NCI-H1105 (cell line): ENCODE results near the gene RPS13.
A peak's percentile ranks its signal among the peaks of the same experiment; 100 is the strongest.
"Not testable (repeated sequence)": the region's sequence is repeated elsewhere in the genome, so short reads cannot be mapped to it uniquely, and the experiment has no call there.

Experiments used
- DNase-seq: peaks from one replicate; lab custom pipeline; 2025; lab: John Stamatoyannopoulos, UW

Gene RPS13

GRCh38 chr11:17077520-17078401 lies at the start of gene RPS13:
TSS of gene RPS13 (minus strand) at chr11:17077667. CDS start at chr11:17077641, 26 bp downstream.
- DNase-seq = peak; percentile 99

DNA sequence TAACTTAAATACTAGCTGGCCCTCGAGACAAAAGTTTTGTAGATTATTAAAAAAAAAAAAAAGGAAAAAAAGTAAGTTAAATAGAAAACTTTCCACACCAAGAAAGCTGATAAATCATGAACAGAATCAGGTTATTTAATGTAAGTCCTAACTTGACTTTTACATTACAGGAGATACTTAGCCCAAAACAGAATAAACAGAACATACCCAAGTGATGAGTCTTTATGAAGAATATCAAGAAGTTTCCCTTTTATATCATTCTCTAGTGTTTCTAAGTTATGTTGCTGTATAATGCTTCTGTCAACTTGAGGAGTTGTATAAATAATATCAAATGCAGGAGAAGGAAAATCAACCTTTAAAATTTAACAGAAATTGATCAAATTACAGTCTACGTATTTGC lies 44.5 kb upstream of the RPS13 start:
- DNase-seq = no peak

DNA sequence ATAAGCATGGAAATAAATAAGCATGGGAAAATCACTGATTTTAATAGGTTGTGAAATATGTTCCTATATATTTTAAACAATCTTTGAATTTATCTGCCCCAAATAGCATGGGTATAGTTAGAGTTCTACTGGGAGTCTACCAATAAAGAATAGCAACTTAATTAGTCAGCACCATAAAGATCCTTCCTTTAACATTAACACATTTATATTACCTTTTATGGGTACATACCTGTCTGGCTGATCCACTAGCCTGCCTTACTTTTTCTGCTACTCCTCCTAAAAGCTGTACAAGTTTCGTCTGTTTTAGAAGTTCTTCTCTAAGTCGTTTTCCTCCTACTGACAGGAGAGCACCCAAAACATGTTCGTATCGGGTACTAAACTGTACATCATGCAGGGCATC lies 39.8 kb upstream of the RPS13 start:
- DNase-seq = no peak

DNA sequence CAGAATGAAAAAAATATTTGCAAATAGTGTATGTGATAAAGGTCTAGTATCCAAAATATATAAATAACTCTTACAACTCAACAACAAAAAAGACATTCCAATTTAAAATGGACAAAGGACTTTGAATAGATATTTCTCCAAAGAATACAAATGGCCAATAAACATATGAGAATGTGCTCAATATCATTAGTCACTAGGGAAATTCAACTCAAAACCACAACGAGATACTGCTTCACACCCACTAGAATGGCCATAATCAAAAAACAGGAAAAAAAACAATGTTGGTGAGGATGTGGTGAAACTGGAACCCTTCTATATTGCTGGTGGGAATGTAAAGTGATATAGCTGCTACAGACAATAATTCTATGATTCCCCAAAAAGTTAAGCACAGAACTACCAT lies 38.6 kb upstream of the RPS13 start:
- no peak for DNase-seq

GRCh38 chr11:17107745-17108144 lies 30.3 kb upstream of the RPS13 start:
- not testable (repeated sequence) for DNase-seq

GRCh38 chr11:17105404-17106040 lies 28.1 kb upstream of the RPS13 start:
- not testable (repeated sequence) for DNase-seq

- no peak for DNase-seq
Observed at GRCh38 chr11:17102462-17102861, 25.0 kb upstream of the RPS13 start.

GRCh38 chr11:17098658-17099057 lies 21.2 kb upstream of the RPS13 start:
- DNase-seq = no peak

DNA sequence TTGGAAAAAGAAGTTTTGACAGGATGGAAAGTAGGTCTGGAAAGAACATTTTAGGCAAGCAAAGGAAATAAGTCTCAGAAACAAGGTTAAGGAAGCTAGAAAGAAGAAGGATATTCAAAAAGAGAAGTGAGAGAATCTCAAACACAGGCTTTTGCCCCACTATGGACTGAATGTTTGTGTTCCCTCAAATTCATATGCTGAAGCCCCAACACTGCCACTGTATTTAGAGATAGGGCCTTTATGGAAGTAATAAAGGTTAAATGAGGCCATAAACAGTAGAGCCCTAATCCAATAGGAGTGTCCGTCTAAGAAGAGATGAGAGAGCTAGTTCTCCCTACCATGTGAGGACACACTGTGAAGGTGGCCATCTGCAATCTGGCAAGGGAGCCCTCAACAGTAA lies 20.6 kb upstream of the RPS13 start:
- no peak for DNase-seq

GRCh38 chr11:17085976-17086375 lies 8.5 kb upstream of the RPS13 start:
- not testable (repeated sequence) for DNase-seq

GRCh38 chr11:17077240-17077519 lies 287 bp downstream of the RPS13 start:
- DNase-seq = peak; percentile 34

DNA sequence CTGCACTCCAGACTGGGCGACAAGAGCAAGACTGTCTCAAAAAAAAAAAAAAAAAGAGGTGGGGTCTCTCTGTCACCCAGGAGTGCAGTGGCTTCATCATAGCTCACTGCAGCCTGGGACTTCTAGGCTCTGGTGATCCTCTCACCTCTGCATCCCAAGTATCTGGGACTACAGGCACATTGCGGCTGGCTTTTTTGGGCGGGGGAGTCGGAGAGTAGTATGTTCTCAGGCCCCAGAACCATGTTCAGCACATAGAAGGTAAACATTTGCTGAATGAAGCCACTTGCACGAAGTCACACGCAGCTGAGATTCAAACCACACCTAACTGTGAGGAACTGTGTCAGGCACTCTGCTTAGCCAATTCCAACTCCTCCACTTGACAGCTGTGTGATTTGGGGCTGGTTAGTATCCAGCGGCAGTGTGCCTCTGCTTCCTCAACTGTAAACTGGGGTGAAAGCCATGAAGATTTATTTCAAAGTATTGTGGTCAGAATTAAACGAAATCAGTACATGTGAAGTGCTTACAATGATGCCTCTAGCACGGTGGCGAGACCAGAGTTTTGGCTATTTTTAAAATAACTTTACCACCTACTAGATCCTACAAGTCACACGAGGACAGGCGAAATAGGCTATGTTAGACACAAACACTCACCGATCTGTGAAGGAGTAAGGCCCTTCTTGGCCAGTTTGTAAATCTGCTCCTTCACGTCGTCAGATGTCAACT lies 789 bp downstream of the RPS13 start:
- no peak for DNase-seq

DNA sequence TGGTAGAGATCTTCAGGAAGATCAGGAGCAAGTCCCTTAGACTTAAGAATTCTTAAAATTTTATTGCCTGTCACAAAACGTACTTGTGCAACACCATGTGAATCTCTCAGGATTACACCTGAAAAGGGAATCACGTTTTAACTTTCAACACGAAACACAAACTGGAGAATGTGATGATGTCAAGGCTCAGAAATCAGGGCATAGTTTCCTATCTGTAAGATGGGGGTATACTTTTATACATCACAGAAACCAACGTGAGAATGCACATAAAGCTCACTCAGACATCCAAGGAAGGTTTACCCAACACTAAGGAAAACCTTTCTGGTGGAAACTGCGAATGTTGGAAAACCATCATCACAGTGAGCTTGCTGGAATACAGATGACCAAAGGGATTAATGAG lies 2.0 kb downstream of the RPS13 start:
- DNase-seq = no peak

GRCh38 chr11:17073370-17074027 lies 4.0 kb downstream of the RPS13 start:
- DNase-seq = no peak

DNA sequence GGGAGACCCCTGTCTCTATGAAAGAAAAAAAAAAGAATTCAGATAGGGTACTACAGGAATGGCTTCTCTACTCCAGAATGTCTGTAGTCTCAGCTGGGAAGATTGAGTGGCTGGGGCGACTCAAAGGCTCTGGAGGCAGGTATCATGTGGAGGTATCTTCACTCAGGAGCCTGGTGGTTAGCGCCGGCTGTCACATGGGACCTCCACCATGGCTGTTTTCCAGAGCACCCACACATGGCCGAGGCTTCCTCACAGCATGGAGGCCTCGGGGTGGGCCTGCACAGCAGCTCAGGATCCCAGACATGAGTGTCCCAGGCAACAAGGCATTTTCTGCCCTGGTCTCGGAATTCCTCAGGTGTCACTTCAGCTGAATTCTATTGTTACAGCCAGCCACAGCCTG lies 10.1 kb downstream of the RPS13 start:
- DNase-seq = no peak

- no peak for DNase-seq
Observed at GRCh38 chr11:17066691-17067090, 10.8 kb downstream of the RPS13 start.

GRCh38 chr11:17063171-17064002 lies 14.1 kb downstream of the RPS13 start:
- DNase-seq = peak; percentile 10

- DNase-seq = not testable (repeated sequence)
Observed at GRCh38 chr11:17051146-17051545, 26.3 kb downstream of the RPS13 start.

GRCh38 chr11:17048491-17048890 lies 29.0 kb downstream of the RPS13 start:
- DNase-seq = not testable (repeated sequence)

GRCh38 chr11:17046690-17047089 lies 30.8 kb downstream of the RPS13 start:
- no peak for DNase-seq
